Uterus (tissue), 4 donors: Measurements from ENCODE around the gene RNF186. TPM values are rescaled to one million over a fixed set of nuclear protein-coding genes. Genes with fewer than 3 reads are reported as not detected.

Experiments
- DNase-seq, 2 donors: peaks; one replicate each; pipeline ENCODE4 v3.0.0-alpha.2; 2019 to 2020
- H3K27ac ChIP-seq, 2 donors: fragments of 200-600 bp; sonication (generic); 1 replicate in 1 of 2; 2 replicates in 1 of 2; pipeline ENCODE4 v1.5.1; 2016 to 2018
- H3K27me3 ChIP-seq, 2 donors: fragments of 200-600 bp; sonication (generic); one replicate each; pipeline ENCODE4 v1.5.1; 2018 to 2019; ENCODE audit warnings: control low read depth in 1 of 2
- H3K36me3 ChIP-seq, 2 donors: fragments of 200-600 bp; sonication (generic); one replicate each; pipeline ENCODE4 v1.5.1; 2019; ENCODE audit warnings: control low read depth in 1 of 2
- H3K4me1 ChIP-seq, 2 donors: fragments of 200-600 bp; sonication (generic); one replicate each; pipeline ENCODE4 v1.5.1; 2018 to 2019; ENCODE audit warnings: control low read depth in 1 of 2
- H3K4me3 ChIP-seq, 2 donors: fragments of 200-600 bp; sonication (generic); 1 replicate in 1 of 2; 2 replicates in 1 of 2; pipeline ENCODE4 v1.5.1; 2018 to 2019; ENCODE audit warnings: mild to moderate bottlenecking in 1 of 2
- H3K9me3 ChIP-seq, 2 donors: fragments of 200-600 bp; sonication (generic); one replicate each; pipeline ENCODE4 v1.5.1; 2019; ENCODE audit warnings: control low read depth in 1 of 2
- CTCF ChIP-seq, 4 experiments: fragments of 200-600 bp in 2 of 4; fragments of 450-650 bp in 2 of 4; sonication (generic) in 2 of 4; IDR thresholded peaks; one replicate each; pipeline ENCODE4 v1.5.1; 2016 to 2019; ENCODE audit warnings: antibody characterized with exemption in 4 of 4, mild to moderate bottlenecking in 2 of 4, moderate library complexity in 1 of 4
- POLR2A ChIP-seq, 2 donors: fragments of 450-650 bp; IDR thresholded peaks; one replicate each; pipeline ENCODE4 v1.6.1; 2016; ENCODE audit warnings: antibody characterized with exemption in 2 of 2, mild to moderate bottlenecking in 1 of 2, moderate library complexity in 1 of 2
- intact Hi-C: fragments of 100-400 bp; cut with DNase I; formaldehyde crosslinking; loops from one replicate; pipeline ENCODE4 v1.15.1; 2023; ENCODE audit warnings: low total_unique reads
- total RNA-seq, 4 donors: library from RNA; depleted of rRNA in 3 of 4; stranded (reverse); fragments of >200 nt in 3 of 4; gene quantifications; one replicate each; pipeline versions ENCODE4 v1.1.0 to v1.2.4, GENCODE V29; 2014 to 2023
- donor health status: DM: yes; HTN: yes; CAD: no.

RNF186 gene
- total RNA-seq, 4 donors from 2014 or later = 0.29 TPM; not detected in 3

GRCh38 chr1:19844731-19845495, 29.8 kb upstream of the RNF186 start:
- intact Hi-C loops = no loop called here
- no peaks in the 10 kb centered on the region for H3K9me3 ChIP-seq
- no peak overlapping the region for H3K4me3 ChIP-seq
- DNase-seq = no peak
- H3K27ac ChIP-seq = peak overlapping the region; percentile 21 to 71
- no peak for TF ChIP-seq CTCF (IDR thresholded peaks at IDR 0.05)
- TF ChIP-seq POLR2A (IDR thresholded peaks at IDR 0.05) = no peak
- no peaks in the 10 kb centered on the region for H3K36me3 ChIP-seq
- H3K27me3 ChIP-seq = no peaks in the 10 kb centered on the region
- H3K4me1 ChIP-seq = no peaks in the 10 kb centered on the region

- H3K9me3 ChIP-seq = no peaks in the 10 kb centered on the region
- H3K27ac ChIP-seq = no peak overlapping the region
- no peak overlapping the region for H3K4me3 ChIP-seq
- H3K4me1 ChIP-seq = no peaks in the 10 kb centered on the region
- H3K27me3 ChIP-seq = no peaks in the 10 kb centered on the region
- no peak for DNase-seq
- TF ChIP-seq POLR2A (IDR thresholded peaks at IDR 0.05) (no peak), CTCF (IDR thresholded peaks at IDR 0.05) (no peak)
- intact Hi-C loops = no loop called here
- no peaks in the 10 kb centered on the region for H3K36me3 ChIP-seq
Measured at GRCh38 chr1:19840228-19840627, 25.1 kb upstream of the RNF186 start.

GRCh38 chr1:19837866-19838265, 22.8 kb upstream of the RNF186 start:
- intact Hi-C loops = no loop called here
- Histone ChIP-seq H3K27ac (no peak overlapping the region), H3K4me1 (no peaks in the 10 kb centered on the region), H3K9me3 (no peaks in the 10 kb centered on the region), H3K4me3 (no peak overlapping the region), H3K27me3 (no peaks in the 10 kb centered on the region), H3K36me3 (no peaks in the 10 kb centered on the region)
- no peak for DNase-seq
- TF ChIP-seq CTCF (IDR thresholded peaks at IDR 0.05) (no peak), POLR2A (IDR thresholded peaks at IDR 0.05) (no peak)

GRCh38 chr1:19835578-19835977, 20.5 kb upstream of the RNF186 start:
- Histone ChIP-seq H3K27ac (no peak overlapping the region), H3K4me3 (no peak overlapping the region), H3K36me3 (no peaks in the 10 kb centered on the region), H3K27me3 (no peaks in the 10 kb centered on the region), H3K9me3 (no peaks in the 10 kb centered on the region), H3K4me1 (no peaks in the 10 kb centered on the region)
- intact Hi-C loops = no loop called here
- DNase-seq = no peak
- no peak for TF ChIP-seq CTCF (IDR thresholded peaks at IDR 0.05)
- no peak for TF ChIP-seq POLR2A (IDR thresholded peaks at IDR 0.05)

GRCh38 chr1:19831441-19831840, 16.4 kb upstream of the RNF186 start:
- Histone ChIP-seq H3K9me3 (no peaks in the 10 kb centered on the region), H3K4me3 (no peak overlapping the region), H3K27me3 (no peaks in the 10 kb centered on the region), H3K36me3 (no peaks in the 10 kb centered on the region), H3K27ac (no peak overlapping the region), H3K4me1 (no peaks in the 10 kb centered on the region)
- TF ChIP-seq POLR2A (IDR thresholded peaks at IDR 0.05) (no peak), CTCF (IDR thresholded peaks at IDR 0.05) (no peak)
- intact Hi-C loops = no loop called here
- no peak for DNase-seq
